Midbrain (tissue), 1 donor: Measurements from ENCODE around the gene COL17A1.
A peak's percentile ranks its signal among the peaks of the same experiment; 100 is the strongest.

Experiments
- DNase-seq: peaks from one replicate; lab custom pipeline; 2025; lab: John Stamatoyannopoulos, UW

Gene COL17A1

GRCh38 chr10:104053201-104053600 lies 32.5 kb downstream of the COL17A1 start:
- DNase-seq = no peak

- no peak for DNase-seq
Observed at GRCh38 chr10:104052431-104052830, 33.2 kb downstream of the COL17A1 start.

- no peak for DNase-seq
Observed at GRCh38 chr10:104049504-104050250, 36.0 kb downstream of the COL17A1 start.

- no peak for DNase-seq
Observed at GRCh38 chr10:104046651-104047050, 39.0 kb downstream of the COL17A1 start.

GRCh38 chr10:104045151-104046089 lies 40.3 kb downstream of the COL17A1 start:
- peak; percentile 74 for DNase-seq

- DNase-seq = no peak
Observed at GRCh38 chr10:104043854-104044253, 41.8 kb downstream of the COL17A1 start.

- no peak for DNase-seq
Observed at GRCh38 chr10:104043185-104043830, 42.4 kb downstream of the COL17A1 start.

GRCh38 chr10:104041891-104042535 lies 43.7 kb downstream of the COL17A1 start:
- DNase-seq = no peak

- no peak for DNase-seq
Observed at GRCh38 chr10:104040862-104041789, 44.6 kb downstream of the COL17A1 start.

- no peak for DNase-seq
Observed at GRCh38 chr10:104040382-104040781, 45.3 kb downstream of the COL17A1 start.

GRCh38 chr10:104038958-104039752 lies 46.5 kb downstream of the COL17A1 start:
- DNase-seq = no peak

- no peak for DNase-seq
Observed at GRCh38 chr10:104038537-104038936, 47.1 kb downstream of the COL17A1 start.

GRCh38 chr10:104037261-104037951 lies 48.3 kb downstream of the COL17A1 start:
- no peak for DNase-seq

GRCh38 chr10:104036518-104037260 lies 49.0 kb downstream of the COL17A1 start:
- DNase-seq = no peak

- no peak for DNase-seq
Observed at GRCh38 chr10:104036069-104036384, 49.7 kb downstream of the COL17A1 start.

GRCh38 chr10:104035194-104036068 lies 50.2 kb downstream of the COL17A1 start:
- DNase-seq = no peak

- no peak for DNase-seq
Observed at GRCh38 chr10:104034401-104035193, 51.1 kb downstream of the COL17A1 start.
